ENCODE data around the gene PIEZO1.

PIEZO1 gene

GRCh38 chr16:88817785-88818574, 33.0 kb upstream of the PIEZO1 start:
- no peak for DNase-seq (ENCODE audit: low read depth, low spot score)

DNA sequence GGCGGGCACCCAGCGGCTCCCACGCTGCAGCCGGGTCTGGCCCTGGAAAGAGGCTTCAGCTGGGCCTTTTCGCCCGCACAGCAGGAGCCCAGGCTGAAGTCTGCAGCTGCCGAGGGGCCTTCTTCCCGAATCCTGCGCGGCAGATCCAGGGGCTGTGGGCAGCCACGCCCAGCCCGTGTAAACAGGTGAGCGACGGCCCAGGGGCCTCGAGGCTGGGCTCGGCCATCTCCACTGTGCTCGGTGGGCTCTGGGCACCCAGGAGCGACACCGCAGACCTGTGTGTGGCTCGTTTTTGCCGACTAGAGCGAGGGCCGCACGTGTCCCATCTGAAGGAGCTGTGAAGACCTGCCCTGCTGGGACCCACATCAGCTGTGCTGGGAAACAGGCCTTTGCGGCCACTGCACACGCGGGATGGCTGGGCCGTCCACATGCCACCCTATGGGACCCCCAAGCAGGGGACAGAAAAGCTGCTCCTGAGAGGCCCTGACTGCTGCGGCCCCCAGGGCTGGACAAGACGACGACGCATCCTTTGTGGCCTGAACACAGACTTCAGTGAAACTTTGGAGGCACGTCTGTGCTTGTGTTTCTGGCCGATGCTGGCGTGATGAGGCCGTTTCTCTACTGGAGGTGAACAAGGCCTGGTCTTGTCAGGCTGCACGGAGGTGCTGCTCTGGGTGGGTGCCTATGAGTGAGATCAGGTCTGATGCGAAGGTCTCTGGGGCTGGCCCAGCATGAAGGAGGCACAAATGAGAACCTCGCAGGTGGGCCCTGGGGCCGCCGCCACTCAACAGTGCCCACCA, 31.9 kb upstream of the PIEZO1 start:
- no peak for DNase-seq (ENCODE audit: low read depth, low spot score)

DNA sequence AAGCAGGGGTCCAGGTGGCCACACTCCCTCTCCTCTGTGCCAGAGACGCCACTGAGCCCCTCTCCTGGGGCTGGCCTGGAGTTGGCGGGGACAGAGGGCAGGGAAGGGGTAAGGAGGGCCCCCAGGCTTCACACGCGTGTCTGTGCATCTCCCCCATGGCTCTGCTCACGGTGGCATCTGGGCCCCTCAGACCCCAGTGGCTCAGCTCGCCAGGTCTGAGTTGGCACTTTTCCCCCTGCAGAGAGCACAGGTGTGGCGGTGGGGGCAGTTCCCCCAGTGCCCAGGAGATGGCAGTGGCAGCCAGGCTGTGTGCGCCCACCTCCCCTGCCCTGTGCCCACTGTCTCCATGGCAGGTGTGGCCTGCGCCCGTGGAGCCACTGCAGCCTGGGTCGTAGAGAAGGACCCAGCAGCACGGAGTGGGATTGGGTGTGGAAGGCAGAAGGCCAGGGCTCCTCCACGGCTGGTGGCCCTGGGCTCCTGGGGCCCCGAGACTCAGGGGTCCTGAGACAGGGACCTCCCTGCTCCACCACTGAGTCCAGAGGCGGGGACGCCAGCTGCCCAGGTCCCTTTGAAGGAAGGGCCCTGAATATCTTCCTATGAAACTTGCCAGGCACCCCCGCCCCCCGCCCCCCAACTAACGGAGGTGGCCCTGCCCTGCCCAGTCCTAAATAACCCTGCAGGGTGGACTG, 31.0 kb upstream of the PIEZO1 start:
- no peak for DNase-seq (ENCODE audit: low read depth, low spot score)

DNA sequence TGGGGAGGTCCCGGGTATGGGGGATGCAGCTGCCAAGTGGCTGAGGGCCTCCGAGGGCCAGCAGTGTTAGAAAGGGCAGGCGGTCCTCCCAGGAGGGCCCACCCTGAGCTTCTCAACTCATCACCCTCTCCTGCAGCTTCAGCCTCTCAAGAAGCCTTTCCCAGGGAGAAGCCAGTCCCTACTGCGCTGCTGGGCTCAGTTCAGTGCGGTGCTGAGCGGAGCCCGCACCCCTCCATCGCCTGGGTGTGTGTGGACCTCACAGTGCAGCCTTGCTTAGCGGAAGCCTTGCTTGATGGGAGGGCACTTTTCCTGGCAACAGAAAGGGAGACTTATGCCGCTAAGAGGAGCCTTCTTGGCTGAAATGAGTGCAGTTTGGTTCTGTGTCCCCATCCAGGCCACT, 30.2 kb upstream of the PIEZO1 start:
- DNase-seq (ENCODE audit: low read depth, low spot score) = no peak

DNA sequence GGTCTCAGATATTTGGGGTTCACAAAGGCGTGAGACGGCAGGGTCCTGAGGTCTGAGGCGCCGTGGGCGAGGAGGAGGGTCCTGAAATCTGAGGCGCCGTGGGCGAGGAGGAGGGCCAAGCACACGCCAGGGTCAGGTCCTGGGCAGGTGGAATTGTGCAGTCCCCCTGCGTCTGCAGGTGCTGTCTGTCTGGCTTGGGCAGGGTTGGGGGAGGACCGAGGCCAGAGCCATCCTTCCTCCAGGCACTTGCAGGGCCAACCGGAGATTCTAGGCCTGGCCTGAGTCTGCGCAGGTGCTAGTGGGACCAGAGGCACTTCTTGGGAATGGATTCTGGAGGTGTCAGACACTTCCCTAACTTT, 29.1 kb upstream of the PIEZO1 start:
- no peak for DNase-seq (ENCODE audit: low read depth, low spot score)

- DNase-seq (ENCODE audit: low read depth, low spot score) = no peak
These were observed 28.5 kb upstream of the PIEZO1 start for GRCh38 chr16:88813269-88814143.

DNA sequence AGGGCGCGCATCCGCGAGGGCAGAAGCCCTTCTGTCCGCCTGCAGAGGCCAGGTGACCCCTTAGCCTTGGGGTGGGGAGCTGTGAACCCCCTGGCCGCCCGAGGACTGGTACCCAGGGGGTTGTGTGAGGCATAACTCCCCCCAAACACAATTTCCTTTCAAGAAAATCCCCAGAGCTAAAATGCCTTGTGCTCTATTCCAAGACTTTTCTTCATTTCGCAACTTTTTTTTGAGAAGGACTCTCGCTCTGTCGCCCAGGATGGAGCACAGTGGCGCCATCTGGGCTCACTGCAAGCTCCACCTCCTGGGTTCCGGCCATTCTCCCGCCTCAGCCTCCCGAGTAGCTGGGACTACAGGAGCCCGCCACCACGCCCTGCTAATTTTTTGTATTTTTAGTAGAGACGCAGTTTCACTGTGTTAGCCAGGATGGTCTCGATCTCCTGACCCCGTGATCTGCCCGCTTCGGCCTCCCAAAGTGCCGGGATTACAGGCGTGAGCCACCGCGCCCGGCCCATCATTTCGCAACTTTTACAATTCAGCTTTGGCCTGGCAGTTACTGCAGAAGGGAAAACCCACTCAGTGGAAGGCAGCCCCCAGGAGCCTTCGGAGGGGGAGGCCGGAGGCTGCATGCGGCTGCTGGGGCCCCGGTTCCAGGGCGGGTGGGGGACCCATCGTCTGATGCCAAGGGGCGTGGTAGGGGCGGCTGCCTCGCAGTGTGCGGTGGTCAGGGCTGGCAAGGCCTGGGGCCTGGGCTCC, 27.7 kb upstream of the PIEZO1 start:
- DNase-seq (ENCODE audit: low read depth, low spot score) = no peak

GRCh38 chr16:88811769-88812512, 26.9 kb upstream of the PIEZO1 start, which contains the start of gene APRT:
Gene APRT, minus strand, starts transcription at chr16:88811928. Its CDS starts 29 bp downstream, at chr16:88811899.
- DNase-seq (ENCODE audit: low read depth, low spot score) = peak; percentile 56

GRCh38 chr16:88810912-88811768, 26.1 kb upstream of the PIEZO1 start:
- DNase-seq (ENCODE audit: low read depth, low spot score) = no peak

DNA sequence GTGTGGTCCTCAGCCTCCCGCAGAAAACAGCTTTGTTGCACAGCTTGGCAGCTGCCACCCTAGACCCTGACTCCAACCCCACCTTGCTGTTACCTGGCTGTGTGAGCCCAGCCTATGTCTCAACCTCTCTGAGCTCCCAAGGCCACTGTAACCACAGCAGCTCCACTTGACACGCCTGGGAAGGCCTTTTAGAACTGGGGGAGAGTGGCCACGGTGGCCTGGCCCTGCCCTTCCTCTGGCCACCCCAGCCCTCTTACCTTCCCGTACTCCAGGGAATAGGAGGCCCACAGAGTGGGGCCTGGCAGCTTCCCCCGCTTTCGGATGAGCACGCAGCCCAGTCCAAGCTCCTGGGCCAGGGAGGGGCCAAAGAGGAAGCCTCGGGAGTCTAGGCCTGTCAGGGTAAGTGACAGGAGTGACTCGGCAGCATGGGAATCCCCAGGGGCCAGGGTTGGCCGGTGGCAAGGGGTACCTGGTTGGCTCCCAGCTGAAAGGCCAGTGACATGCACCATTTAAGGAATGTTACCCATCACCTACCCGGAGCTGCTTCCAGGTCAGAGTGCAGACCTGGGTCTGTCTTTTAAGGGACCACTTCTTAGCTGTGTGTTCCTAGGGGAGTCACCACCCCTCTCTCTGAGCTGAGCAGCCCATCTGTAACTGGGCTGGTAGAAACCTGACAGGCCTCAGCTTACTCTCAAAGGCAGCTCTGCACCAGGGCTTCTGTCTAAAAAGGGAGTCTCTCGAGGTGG, 25.3 kb upstream of the PIEZO1 start:
- no peak for DNase-seq (ENCODE audit: low read depth, low spot score)

- DNase-seq (ENCODE audit: low read depth, low spot score) = no peak
These were observed 24.7 kb upstream of the PIEZO1 start for GRCh38 chr16:88809676-88810165.

- no peak for DNase-seq (ENCODE audit: low read depth, low spot score)
These were observed 24.2 kb upstream of the PIEZO1 start for GRCh38 chr16:88809068-88809675.

DNA sequence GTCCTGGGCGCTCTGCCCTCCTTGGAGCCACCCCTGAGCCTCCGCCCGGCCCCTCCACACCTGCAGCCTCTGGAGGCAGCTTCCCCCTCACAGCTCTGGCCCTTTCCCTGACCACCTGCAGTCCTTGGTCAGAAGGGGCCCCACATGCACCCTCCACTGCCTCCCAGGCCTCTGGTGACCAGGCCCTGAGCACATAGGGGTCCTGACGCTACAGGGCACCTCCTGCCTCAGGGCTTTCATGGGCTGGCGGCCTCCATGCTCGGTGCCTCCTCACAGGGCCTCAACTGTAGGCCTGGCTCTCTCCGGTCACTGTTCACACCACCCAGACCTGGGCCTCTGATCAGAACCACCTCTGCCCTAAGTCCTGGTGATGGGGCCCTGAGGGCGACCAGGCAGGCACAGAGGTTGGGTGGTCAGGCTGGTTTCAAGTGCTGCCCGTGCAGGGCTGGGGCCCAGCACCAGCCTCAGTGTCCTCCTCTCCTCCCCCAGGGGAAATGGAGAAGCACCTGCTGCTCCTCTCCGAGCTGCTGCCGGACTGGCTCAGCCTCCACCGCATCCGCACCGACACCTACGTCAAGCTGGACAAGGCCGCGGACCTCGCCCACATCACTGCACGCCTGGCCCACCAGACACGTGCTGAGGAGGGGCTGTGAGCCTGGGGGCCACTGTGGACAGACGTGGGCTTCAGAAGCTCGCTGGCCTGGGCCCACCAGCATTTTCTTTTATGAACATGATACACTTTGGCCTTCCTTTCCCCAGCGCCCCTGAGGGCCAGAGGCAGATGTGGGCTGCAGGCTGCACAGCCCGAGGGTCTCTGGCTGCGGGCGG, 22.8 kb upstream of the PIEZO1 start:
- no peak for DNase-seq (ENCODE audit: low read depth, low spot score)

DNA sequence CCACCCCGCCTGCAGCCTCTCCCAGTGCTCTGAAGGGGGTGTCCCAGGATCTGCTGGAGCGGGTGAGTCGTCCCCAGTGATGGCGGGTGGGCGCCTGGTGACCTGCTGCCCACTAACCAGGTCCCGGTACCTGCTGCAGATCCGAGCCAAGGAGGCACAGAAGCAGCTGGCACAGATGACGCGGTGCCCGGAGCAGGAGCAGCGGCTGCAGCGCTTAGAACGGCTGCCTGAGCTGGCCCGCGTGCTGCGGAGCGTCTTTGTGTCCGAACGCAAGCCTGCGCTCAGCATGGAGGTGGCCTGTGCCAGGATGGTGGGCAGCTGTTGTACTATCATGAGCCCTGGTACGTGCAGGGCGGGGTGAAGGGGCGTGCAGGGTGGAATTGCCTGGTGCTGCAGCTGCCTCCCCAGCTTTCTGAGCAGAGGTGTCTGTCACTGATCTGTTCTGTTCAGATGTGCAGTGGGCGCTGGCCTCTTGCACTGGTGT, 22.2 kb upstream of the PIEZO1 start:
- DNase-seq (ENCODE audit: low read depth, low spot score) = no peak

DNA sequence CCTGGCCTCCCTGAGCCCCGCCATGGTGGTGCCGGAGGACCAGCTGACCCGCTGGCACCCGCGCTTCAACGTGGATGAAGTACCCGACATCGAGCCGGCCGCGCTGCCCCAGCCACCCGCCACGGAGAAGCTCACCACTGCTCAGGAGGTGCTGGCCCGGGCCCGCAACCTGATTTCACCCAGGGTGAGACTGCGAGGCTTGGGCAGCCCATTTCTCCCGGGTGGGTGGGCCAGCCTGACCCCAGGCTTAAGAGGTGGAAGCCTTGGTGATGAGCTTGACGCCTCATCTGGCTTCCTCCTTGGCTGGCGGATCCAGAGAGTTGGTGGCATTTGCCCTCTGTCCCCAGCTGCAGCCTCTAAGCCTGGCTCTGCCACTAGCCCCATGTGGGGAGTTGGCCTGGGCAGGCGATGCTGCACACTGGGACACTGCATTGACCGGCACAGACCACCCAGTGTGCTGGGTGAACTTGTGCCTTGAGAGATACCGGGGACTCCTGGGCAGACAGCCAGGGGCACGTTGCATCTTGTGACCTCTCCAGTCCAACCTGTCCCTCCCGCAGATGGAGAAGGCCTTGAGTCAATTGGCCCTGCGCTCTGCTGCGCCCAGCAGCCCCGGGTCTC, 21.6 kb upstream of the PIEZO1 start:
- DNase-seq (ENCODE audit: low read depth, low spot score) = no peak

DNA sequence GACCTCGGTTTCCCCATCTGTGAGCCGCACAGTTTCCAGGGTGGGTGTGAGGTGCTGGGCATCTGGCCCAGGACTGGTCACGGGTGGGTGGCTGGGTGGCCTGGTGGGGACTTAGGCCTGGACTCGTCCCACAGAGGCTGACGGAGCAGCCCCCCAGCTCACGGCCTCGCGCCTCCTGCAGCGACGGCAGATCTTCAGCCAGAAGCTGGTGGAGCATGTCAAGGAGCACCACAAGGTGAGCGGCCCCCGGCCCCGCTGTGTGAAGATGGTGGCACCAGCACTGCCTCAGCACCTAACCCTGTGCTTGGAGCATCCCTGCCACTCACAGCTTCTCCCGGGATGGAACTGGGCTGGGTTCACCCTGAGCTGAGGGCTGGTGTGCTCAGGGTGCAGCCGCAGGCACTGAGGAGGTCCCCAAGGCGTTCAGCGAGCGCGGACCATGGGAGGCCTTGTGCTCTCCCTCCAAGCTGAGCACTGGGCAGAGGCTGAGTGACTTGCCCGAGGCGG, 20.9 kb upstream of the PIEZO1 start:
- DNase-seq (ENCODE audit: low read depth, low spot score) = no peak

Measured in iPS DF 19.7 (cell line).